Smooth muscle cell (in vitro differentiated cells): Measurements from ENCODE around the gene THSD7B. TPM values are rescaled to one million over a fixed set of nuclear protein-coding genes. Genes with fewer than 3 reads are reported as not detected.

Source experiments
- DNase-seq: peaks from one replicate; lab custom pipeline; 2025; ENCODE audit not compliant: unreplicated experiment; lab: John Stamatoyannopoulos, UW
- H2AFZ ChIP-seq: fragments of 200-600 bp; sonication (generic); 2 replicates; pipeline ENCODE4 v1.6.0; 2016; ENCODE audit warnings: antibody characterized with exemption, low read depth, mild to moderate bottlenecking
- H3F3A ChIP-seq: fragments of 200-600 bp; sonication (generic); 2 replicates; pipeline ENCODE4 v1.6.0; 2017; ENCODE audit warnings: antibody characterized with exemption, low read depth
- H3K27ac ChIP-seq: fragments of 200-600 bp; sonication (generic); 2 replicates; pipeline ENCODE4 v1.5.1; 2016; ENCODE audit warnings: low read depth, mild to moderate bottlenecking
- H3K27me3 ChIP-seq: fragments of 200-600 bp; sonication (generic); 2 replicates; pipeline ENCODE4 v1.6.1; 2016; ENCODE audit warnings: low read depth, mild to moderate bottlenecking
- H3K36me3 ChIP-seq: fragments of 200-600 bp; sonication (generic); 2 replicates; pipeline ENCODE4 v1.5.1; 2016; ENCODE audit warnings: low read depth
- H3K4me1 ChIP-seq: fragments of 200-600 bp; sonication (generic); 2 replicates; pipeline ENCODE4 v1.5.1; 2016; ENCODE audit warnings: low read depth
- H3K4me2 ChIP-seq: fragments of 200-600 bp; sonication (generic); 2 replicates; pipeline ENCODE4 v1.6.0; 2016; ENCODE audit warnings: mild to moderate bottlenecking
- H3K4me3 ChIP-seq: fragments of 200-600 bp; sonication (generic); 2 replicates; pipeline ENCODE4 v1.5.1; 2016; ENCODE audit warnings: mild to moderate bottlenecking
- H3K79me2 ChIP-seq: fragments of 200-600 bp; sonication (generic); 2 replicates; pipeline ENCODE4 v1.6.0; 2016; ENCODE audit warnings: low read depth, mild to moderate bottlenecking
- H3K9ac ChIP-seq: fragments of 200-600 bp; sonication (generic); 2 replicates; pipeline ENCODE4 v1.6.0; 2016; ENCODE audit warnings: low read depth
- H3K9me3 ChIP-seq: fragments of 200-600 bp; sonication (generic); replicated peaks from 2 replicates; pipeline ENCODE4 v1.5.1; 2016; ENCODE audit warnings: low read depth
- H4K20me1 ChIP-seq: fragments of 200-600 bp; sonication (generic); 2 replicates; pipeline ENCODE4 v1.6.0; 2016; ENCODE audit warnings: low read depth
- WGBS: methylation state at CpG from one replicate; pipeline ENCODE4 v1.1.7; 2016; ENCODE audit warnings: low lambda C conversion rate; 5-methylcytosine and 5-hydroxymethylcytosine counted together
- polyA plus RNA-seq: library from polyadenylated mRNA; unstranded; fragments of >200 nt; fragmentation: Nextera tagmentation; extraction: Ambion mirVana; gene quantifications from 2 replicates; pipeline ENCODE4 v1.2.1, GENCODE V29; 2016
- total RNA-seq: library from RNA; depleted of rRNA; stranded (reverse); fragments of >200 nt; gene quantifications from 2 replicates; pipeline ENCODE4 v1.2.3, GENCODE V29; 2014
- TF ChIP-seq, protein P1 (sequence below): fragments of 200-600 bp; sonication (generic); IDR thresholded peaks from 2 replicates; pipeline ENCODE4 v1.5.1; 2017; ENCODE audit warnings: borderline replicate concordance, mild to moderate bottlenecking, antibody characterized with exemption; ENCODE audit not compliant: insufficient read depth, poor library complexity, severe bottlenecking

THSD7B gene
- total and polyA plus RNA-seq, 2 experiments from 2014 or later = not detected

GRCh38 chr2:137411585-137411984, 646.2 kb downstream of the THSD7B start:
- Histone ChIP-seq H4K20me1 (no peaks in the 10 kb centered on the region), H3K36me3 (no peaks in the 10 kb centered on the region), H2AFZ (no peak overlapping the region), H3K4me3 (no peak overlapping the region), H3K4me2 (no peak overlapping the region), H3K4me1 (no peaks in the 10 kb centered on the region), H3K9ac (no peak overlapping the region), H3K79me2 (no peaks in the 10 kb centered on the region), H3K27me3 (no peaks in the 10 kb centered on the region), H3F3A (no peaks in the 10 kb centered on the region), H3K9me3 (no peaks in the 10 kb centered on the region), H3K27ac (peak overlapping the region; percentile 15)
- no peak for DNase-seq
- WGBS = 54% methylated on average over 5 of the region's 5 CpGs
- TF ChIP-seq, protein P1, sequence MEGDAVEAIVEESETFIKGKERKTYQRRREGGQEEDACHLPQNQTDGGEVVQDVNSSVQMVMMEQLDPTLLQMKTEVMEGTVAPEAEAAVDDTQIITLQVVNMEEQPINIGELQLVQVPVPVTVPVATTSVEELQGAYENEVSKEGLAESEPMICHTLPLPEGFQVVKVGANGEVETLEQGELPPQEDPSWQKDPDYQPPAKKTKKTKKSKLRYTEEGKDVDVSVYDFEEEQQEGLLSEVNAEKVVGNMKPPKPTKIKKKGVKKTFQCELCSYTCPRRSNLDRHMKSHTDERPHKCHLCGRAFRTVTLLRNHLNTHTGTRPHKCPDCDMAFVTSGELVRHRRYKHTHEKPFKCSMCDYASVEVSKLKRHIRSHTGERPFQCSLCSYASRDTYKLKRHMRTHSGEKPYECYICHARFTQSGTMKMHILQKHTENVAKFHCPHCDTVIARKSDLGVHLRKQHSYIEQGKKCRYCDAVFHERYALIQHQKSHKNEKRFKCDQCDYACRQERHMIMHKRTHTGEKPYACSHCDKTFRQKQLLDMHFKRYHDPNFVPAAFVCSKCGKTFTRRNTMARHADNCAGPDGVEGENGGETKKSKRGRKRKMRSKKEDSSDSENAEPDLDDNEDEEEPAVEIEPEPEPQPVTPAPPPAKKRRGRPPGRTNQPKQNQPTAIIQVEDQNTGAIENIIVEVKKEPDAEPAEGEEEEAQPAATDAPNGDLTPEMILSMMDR = no peak

DNA sequence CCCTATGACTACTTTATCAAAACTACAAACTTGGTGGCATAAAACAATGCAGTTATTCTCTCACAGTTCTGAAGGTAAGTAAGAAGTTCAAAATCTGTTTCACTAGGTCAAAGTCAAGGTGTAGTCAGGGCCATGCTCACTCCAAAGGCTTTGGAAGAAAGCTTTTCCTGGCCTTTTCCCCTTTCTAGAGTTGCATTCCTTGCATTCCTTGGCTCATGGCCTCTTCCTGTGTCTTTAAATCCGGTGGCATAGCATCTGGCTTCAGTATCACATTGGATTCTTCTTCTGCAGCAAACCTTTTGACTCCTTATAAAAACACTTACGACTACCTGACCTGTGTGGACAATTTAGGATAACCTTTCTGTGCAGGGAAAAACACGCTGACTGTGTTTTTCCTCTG, 655.4 kb downstream of the THSD7B start:
- WGBS = 68% methylated on average over 3 of the region's 3 CpGs
- H3K79me2 ChIP-seq = no peaks in the 10 kb centered on the region

DNA sequence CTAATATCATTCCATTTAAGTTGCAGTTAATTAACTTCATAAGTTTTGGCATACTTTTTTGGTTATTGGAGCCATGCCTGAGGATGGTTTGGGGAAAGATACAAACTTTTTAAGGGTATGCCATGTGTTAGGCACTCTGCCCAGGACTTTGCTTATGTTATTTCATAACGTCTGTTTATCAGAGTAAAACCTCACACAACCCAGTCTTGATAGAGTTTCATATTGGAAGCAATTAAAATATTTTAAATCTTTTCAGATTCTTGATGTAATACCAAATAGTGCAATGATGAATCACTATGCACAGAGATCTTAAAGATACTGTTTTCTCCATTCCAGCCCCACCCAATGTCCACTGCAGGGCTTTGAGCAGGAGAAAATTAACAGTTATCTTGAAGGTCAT, 669.8 kb downstream of the THSD7B start:
- no peaks in the 10 kb centered on the region for H4K20me1 ChIP-seq
- no peaks in the 10 kb centered on the region for H3K9me3 ChIP-seq
- H3K27ac ChIP-seq = no peak overlapping the region
- no peak overlapping the region for H3K4me3 ChIP-seq
- H3K27me3 ChIP-seq = no peaks in the 10 kb centered on the region
- H3K9ac ChIP-seq = no peak overlapping the region
- H2AFZ ChIP-seq = no peak overlapping the region
- H3K36me3 ChIP-seq = no peaks in the 10 kb centered on the region
- no peak overlapping the region for H3K4me2 ChIP-seq
- DNase-seq = no peak
- H3K4me1 ChIP-seq = no peaks in the 10 kb centered on the region
- no peaks in the 10 kb centered on the region for H3F3A ChIP-seq
- WGBS = 69% methylated on average over 1 of the region's 1 CpG
- TF ChIP-seq, protein P1 = no peak
- no peaks in the 10 kb centered on the region for H3K79me2 ChIP-seq

More for the DNA sequence above, 655.4 kb downstream of the THSD7B start:
- TF ChIP-seq, protein P1 = no peak
- Histone ChIP-seq H3K9ac (no peak overlapping the region), H3K9me3 (no peaks in the 10 kb centered on the region), H3K4me2 (no peak overlapping the region), H3F3A (no peaks in the 10 kb centered on the region), H3K27me3 (no peaks in the 10 kb centered on the region), H3K4me3 (no peak overlapping the region), H3K4me1 (no peaks in the 10 kb centered on the region), H3K36me3 (no peaks in the 10 kb centered on the region), H4K20me1 (no peaks in the 10 kb centered on the region), H2AFZ (no peak overlapping the region), H3K27ac (no peak overlapping the region)
- DNase-seq = no peak

DNA sequence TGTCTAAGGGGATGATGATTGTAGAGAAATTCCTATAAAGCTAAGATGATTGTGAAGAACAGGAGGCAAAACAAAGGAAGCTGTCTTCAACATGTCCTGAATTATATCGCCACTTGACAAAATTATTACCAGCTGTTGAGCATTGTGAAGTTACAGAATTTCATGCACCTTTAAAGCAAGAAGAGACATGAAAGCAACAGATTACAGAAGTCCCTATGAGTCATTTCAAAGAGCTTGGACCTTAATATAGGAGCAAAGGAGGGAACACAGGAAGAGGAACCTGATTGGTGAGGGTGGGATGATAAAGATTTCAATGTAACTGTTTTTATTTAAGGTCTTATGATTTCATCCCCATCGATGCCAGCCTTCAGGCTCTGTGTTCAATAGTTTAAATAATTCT, 672.0 kb downstream of the THSD7B start:
- no peaks in the 10 kb centered on the region for H3K27me3 ChIP-seq
- H3F3A ChIP-seq = no peaks in the 10 kb centered on the region
- H3K9me3 ChIP-seq = no peaks in the 10 kb centered on the region
- H3K27ac ChIP-seq = no peak overlapping the region
- no peak for DNase-seq
- TF ChIP-seq, protein P1 = no peak
- no peaks in the 10 kb centered on the region for H3K79me2 ChIP-seq
- no peaks in the 10 kb centered on the region for H3K36me3 ChIP-seq
- no peak overlapping the region for H3K4me3 ChIP-seq
- H3K4me2 ChIP-seq = no peak overlapping the region
- H2AFZ ChIP-seq = no peak overlapping the region
- H3K9ac ChIP-seq = no peak overlapping the region
- no peaks in the 10 kb centered on the region for H4K20me1 ChIP-seq
- whole genome bisulfite sequencing = 86% methylated on average over 2 of the region's 2 CpGs
- H3K4me1 ChIP-seq = no peaks in the 10 kb centered on the region
